Measurements from ENCODE around the gene CD1C. TPM values are rescaled to one million over a fixed set of nuclear protein-coding genes. Genes with fewer than 3 reads are reported as not detected.

The CD1C gene
- polyA plus RNA-seq, 3 donors = 43.4 to 55.4 (median 45.8) TPM

- Mint-ChIP-seq H3K27me3 (ENCODE audit: low read depth in 3 of 3) (peaks cover 0 to 4% (median 0%) of the 10 kb centered on the region in 3 donors), H3K9me3 (peaks cover 0 to 9% (median 0%) of the 10 kb centered on the region in 7 donors), H3K4me3 (no peak overlapping the region), H3K4me1 (peaks cover 21% of the 10 kb centered on the region), H3K36me3 (peaks cover 0 to 6% of the 10 kb centered on the region in 2 donors), H3K27ac (no peak overlapping the region)
- 87% methylated on average over 6 of the region's 11 CpGs for WGBS (ENCODE audit: insufficient coverage)
- Histone ChIP-seq H3K4me1 (ENCODE audit: control insufficient read depth in 1 of 2, insufficient read depth in 2 of 2, low read length in 2 of 2) (peaks cover 54 to 63% of the 10 kb centered on the region in 2 donors), H3K4me3 (replicated peaks in 1 of 3; ENCODE audit: low read depth in 2 of 3, low read length in 3 of 3) (no peak overlapping the region), H3K9ac (ENCODE audit: insufficient read depth, low read length, poor library complexity, severe bottlenecking) (no peak overlapping the region), H2AFZ (ENCODE audit: insufficient read depth, low read depth, low read length, poor library complexity, severe bottlenecking) (peak overlapping the region; percentile 1), H3K36me3 (replicated peaks in 1 of 2; ENCODE audit: control insufficient read depth in 1 of 2, insufficient read depth in 2 of 2, low read length in 2 of 2) (no peaks in the 10 kb centered on the region), H3K27me3 (ENCODE audit: control insufficient read depth in 2 of 2, insufficient read depth in 2 of 2, low read length in 2 of 2) (no peaks in the 10 kb centered on the region), H3K4me2 (replicated peaks; ENCODE audit: extremely low read depth, low read length, poor library complexity, severe bottlenecking) (no peak overlapping the region), H3K9me3 (replicated peaks in 1 of 2; ENCODE audit: control insufficient read depth in 1 of 2, insufficient read depth in 1 of 2, low read length in 2 of 2) (no peaks in the 10 kb centered on the region), H4K20me1 (ENCODE audit: insufficient read depth, low read length) (no peaks in the 10 kb centered on the region), H3K79me2 (ENCODE audit: insufficient read depth, low read length) (no peaks in the 10 kb centered on the region), H3K27ac (ENCODE audit: low read depth in 1 of 2, low read length in 2 of 2) (no peak overlapping the region)
- intact Hi-C loops (cut with micrococcal nuclease) = loop anchor here in 1 of 2 donors (5.0 kb wide), 2 partner anchors 38 to 83 kb away; no protein-coding TSS in a partner anchor
- DNase-seq = no peak
- no peak for TF ChIP-seq CTCF (IDR thresholded peaks at IDR 0.05)
Observed at GRCh38 chr1:158330391-158331105, 40.8 kb downstream of the CD1C start.

GRCh38 chr1:158331106-158331425 is 41.3 kb downstream of the CD1C start:
- Mint-ChIP-seq H3K27me3 (ENCODE audit: low read depth in 3 of 3) (peaks cover 0 to under 1% (median 0%) of the 10 kb centered on the region in 3 donors), H3K4me3 (no peak overlapping the region), H3K9me3 (peaks cover 0 to 9% (median 1%) of the 10 kb centered on the region in 7 donors), H3K36me3 (peaks cover 0 to 6% of the 10 kb centered on the region in 2 donors), H3K27ac (no peak overlapping the region), H3K4me1 (peaks cover 21% of the 10 kb centered on the region)
- DNase-seq = no peak
- H3K27ac ChIP-seq (ENCODE audit: low read depth in 1 of 2, low read length in 2 of 2) = no peak overlapping the region
- H4K20me1 ChIP-seq (ENCODE audit: insufficient read depth, low read length) = no peaks in the 10 kb centered on the region
- no peak overlapping the region for H2AFZ ChIP-seq (ENCODE audit: insufficient read depth, low read depth, low read length, poor library complexity, severe bottlenecking)
- H3K9me3 ChIP-seq (replicated peaks in 1 of 2; ENCODE audit: control insufficient read depth in 1 of 2, insufficient read depth in 1 of 2, low read length in 2 of 2) = no peaks in the 10 kb centered on the region
- H3K36me3 ChIP-seq (replicated peaks in 1 of 2; ENCODE audit: control insufficient read depth in 1 of 2, insufficient read depth in 2 of 2, low read length in 2 of 2) = no peaks in the 10 kb centered on the region
- H3K27me3 ChIP-seq (ENCODE audit: control insufficient read depth in 2 of 2, insufficient read depth in 2 of 2, low read length in 2 of 2) = no peaks in the 10 kb centered on the region
- peaks cover 54 to 63% of the 10 kb centered on the region in 2 donors for H3K4me1 ChIP-seq (ENCODE audit: control insufficient read depth in 1 of 2, insufficient read depth in 2 of 2, low read length in 2 of 2)
- H3K4me3 ChIP-seq (replicated peaks in 1 of 3; ENCODE audit: low read depth in 2 of 3, low read length in 3 of 3) = no peak overlapping the region
- H3K4me2 ChIP-seq (replicated peaks; ENCODE audit: extremely low read depth, low read length, poor library complexity, severe bottlenecking) = no peak overlapping the region
- H3K79me2 ChIP-seq (ENCODE audit: insufficient read depth, low read length) = no peaks in the 10 kb centered on the region
- intact Hi-C loops (cut with micrococcal nuclease) = loop anchor here in 1 of 2 donors (5.0 kb wide), 2 partner anchors 39 to 84 kb away; no protein-coding TSS in a partner anchor
- no peak for TF ChIP-seq CTCF (IDR thresholded peaks at IDR 0.05)
- WGBS (ENCODE audit: insufficient coverage) = 100% methylated on average over 1 of the region's 1 CpG
- no peak overlapping the region for H3K9ac ChIP-seq (ENCODE audit: insufficient read depth, low read length, poor library complexity, severe bottlenecking)

All from CD14-positive monocyte (primary cell).